HG02642 (cell line): Measurements from ENCODE around the gene FOLR2.
"Not testable (repeated sequence)": the region's sequence is repeated elsewhere in the genome, so short reads cannot be mapped to it uniquely, and the experiment has no call there.

ENCODE experiments used
- ATAC-seq: cut with Tn5 transposase; IDR thresholded peaks from one replicate; pipeline ENCODE4 v1.9.1; 2021; ENCODE audit warnings: mild to moderate bottlenecking; ENCODE audit not compliant: unreplicated experiment, poor library complexity

Gene FOLR2

GRCh38 chr11:72216638-72217037, at the start of gene FOLR2:
Gene FOLR2, plus strand, starts transcription at chr11:72216794. Its CDS starts 1,791 bp downstream, at chr11:72218585.
- ATAC-seq = no peak

DNA sequence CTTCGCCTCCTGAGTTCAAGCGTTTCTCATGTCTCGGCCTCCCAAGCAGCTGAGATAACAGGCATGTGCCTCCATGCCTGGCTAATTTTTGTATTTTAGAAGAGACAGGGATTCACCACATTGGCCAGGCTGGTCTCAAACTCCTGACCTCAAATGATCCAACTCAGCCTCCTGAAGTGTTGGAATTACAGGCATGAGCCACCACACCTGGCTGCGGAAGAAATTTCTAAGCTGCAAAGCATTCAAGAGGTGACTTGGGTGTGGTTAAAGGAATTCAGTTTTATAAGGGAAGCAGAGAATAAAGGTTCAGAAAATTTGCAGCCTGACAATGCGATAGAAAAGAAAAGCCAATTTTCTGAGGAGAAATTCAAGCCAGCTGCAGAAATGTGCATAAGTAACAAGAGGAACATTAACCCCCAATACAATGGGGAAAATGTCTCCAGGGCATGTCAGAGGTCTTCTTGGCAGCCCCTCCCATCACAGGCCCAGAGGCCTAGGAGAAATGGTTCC, 47.5 kb upstream of the FOLR2 start:
- not testable (repeated sequence) for ATAC-seq

DNA sequence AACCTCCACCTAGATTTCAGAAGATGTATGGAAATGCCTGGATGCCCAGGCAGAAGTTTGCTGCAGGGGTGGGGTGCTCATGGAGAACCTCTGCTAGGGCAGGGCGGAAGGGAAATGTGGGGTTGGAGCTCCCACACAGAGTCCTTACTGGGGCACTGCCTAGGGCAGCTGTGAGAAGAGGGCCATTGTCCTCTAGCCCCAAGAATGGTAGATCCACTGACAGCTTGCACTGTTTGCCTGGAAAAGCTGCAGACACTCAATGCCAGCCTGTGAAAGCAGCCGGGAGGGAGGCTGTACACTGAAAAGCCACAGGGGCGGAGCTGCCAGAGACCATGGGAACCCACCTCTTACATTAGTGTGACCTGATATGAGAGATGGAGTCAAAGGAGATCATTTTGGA, 46.8 kb upstream of the FOLR2 start:
- not testable (repeated sequence) for ATAC-seq

DNA sequence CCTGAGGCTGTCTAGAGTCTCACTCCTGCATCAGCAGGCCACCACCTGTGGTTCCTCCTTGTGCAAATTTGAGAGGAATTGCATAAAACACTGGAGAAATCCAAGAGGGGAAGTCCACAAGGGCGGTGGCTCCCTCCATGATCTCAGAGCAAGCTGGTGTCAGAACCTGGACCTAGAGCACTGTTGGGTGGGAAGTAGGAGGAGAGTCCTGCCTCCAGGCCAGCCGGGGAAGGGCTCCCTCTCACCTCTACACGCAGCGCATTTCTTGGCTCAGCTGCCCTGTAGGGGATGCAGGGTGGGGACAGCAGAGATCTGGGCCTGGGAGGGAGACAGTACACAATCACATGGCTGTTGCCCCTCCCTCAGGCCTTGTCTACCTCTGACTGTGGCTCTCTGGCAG, 44.6 kb upstream of the FOLR2 start:
- not testable (repeated sequence) for ATAC-seq

- ATAC-seq = no peak
These were observed 43.3 kb upstream of the FOLR2 start for GRCh38 chr11:72173291-72173690.

DNA sequence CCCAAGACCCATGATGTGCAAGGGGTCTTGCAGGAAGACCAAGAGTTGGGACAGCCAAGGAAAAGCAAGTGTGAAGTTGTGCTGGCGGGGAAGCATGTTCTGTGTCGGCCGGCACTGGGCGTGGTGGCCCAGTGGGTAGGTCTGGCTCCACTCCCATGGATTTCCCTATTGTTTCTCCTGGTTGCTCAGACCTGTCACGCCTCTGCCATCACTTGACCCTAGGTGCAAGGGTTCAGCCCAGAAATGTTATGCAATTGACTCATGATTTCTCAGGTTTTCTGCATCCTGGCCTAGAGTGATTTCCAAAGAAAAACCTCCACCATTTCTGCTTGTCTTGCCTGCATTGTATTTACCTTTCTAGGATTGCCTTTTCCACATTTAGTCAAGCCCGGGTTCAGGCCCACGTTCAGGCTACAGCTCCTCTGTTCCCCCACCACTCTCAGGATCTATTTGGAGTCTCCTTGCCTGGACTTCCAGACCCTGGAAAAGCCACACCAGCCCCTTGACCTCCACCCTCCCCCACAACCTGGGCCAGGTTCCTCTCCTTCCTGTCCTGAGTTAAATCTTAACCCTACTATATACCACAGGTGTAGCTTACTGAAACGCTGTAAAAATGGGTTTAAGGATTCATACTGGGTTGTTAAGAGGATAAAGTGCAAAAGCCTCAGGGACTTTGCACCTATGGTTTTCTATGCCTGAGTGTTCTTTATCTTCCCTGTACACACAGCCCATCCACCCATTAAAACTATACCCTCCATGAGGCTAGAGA, 42.1 kb upstream of the FOLR2 start:
- no peak for ATAC-seq

GRCh38 chr11:72177656-72178055, 38.9 kb upstream of the FOLR2 start:
- ATAC-seq = no peak

- no peak for ATAC-seq
These were observed 37.4 kb upstream of the FOLR2 start for GRCh38 chr11:72179049-72179803.

GRCh38 chr11:72179804-72180396, 36.7 kb upstream of the FOLR2 start:
- no peak for ATAC-seq

DNA sequence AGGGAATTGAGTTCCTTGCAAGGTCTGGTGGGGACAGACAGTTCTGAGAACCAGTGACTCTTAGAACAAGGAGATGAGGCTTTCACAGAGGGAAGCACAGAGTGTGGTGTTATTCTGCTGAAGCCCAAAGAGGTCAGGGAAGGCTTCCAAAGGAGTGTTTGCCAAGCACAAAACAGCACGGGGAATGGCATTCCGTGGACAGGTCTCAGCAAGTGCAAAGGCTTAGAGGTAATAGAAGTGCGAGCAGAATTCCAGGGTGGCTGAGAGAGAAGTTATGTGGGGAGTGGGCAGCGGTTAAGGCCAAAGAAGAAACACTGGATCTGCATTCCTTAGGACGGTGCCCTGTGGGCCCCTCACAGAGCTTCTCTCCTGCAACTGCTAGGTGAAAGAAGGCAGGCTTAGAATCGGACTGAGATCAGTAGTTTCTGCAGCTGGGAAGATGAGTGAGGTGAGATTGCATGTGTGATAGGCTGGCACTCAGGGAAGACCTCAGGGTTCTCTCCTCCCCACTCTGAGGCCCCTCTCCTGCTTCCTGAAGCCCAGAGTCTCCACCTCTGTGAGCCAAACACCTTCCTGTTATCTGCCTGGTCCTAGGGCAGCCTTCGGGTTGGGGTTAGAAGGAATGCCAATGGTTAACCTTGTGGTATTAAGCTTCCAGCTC, 35.6 kb upstream of the FOLR2 start:
- not testable (repeated sequence) for ATAC-seq

DNA sequence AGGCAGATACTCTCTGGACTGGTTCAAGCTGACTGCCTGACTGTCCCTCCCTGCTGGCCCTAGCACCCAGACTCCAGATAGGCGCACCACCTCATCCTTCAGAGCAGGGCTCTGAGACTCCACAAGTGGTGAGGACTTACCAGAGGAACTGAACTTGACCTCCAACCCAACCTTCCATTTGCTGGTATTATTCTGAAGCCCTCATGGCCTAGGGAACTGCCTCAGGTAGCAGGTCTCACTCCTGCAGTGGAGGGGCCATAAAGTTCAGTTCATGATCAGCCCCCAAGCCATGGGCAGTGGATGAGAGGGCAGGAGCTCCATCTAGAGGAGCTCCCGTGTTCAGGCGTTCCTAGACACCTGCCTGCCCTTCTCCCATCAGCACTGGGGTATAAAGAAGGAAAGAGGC, 35.0 kb upstream of the FOLR2 start:
- ATAC-seq = not testable (repeated sequence)

DNA sequence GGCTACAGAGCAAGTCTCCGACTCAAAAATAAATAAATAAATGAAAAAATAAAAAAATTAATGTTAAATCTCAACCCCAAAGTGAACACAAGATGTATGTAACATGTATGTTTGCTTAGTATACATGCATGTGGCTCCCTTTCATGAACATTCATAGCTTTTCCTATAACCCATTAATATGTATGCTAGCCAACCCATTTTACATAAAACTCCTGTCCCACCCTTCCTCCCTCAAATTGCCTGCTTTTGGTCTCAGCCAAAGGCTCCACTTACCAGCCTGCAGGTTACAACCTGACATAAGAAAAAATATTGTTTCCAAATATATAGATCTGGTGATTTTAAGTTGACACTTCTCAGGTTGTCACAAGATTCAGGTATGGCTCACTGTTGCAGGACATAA, 28.3 kb upstream of the FOLR2 start:
- no peak for ATAC-seq

- no peak for ATAC-seq
These were observed 26.9 kb upstream of the FOLR2 start for GRCh38 chr11:72189455-72190250.

GRCh38 chr11:72190631-72191071, 25.9 kb upstream of the FOLR2 start:
- ATAC-seq = no peak

DNA sequence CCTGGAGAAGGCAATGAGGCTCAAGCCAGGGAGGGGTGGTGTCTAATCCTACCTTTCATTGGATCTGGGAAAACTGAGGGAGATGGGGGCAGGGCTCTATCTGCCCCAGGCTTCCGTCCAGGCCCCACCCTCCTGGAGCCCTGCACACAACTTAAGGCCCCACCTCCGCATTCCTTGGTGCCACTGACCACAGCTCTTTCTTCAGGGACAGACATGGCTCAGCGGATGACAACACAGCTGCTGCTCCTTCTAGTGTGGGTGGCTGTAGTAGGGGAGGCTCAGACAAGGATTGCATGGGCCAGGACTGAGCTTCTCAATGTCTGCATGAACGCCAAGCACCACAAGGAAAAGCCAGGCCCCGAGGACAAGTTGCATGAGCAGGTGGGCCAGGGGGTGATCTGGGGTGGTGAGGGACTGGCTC, 24.6 kb upstream of the FOLR2 start, which contains the start of gene FOLR1:
TSS of gene FOLR1 (plus strand) at position 180 of the 421 bp plus-strand sequence. CDS start at position 214, 34 bp downstream.
- ATAC-seq = no peak

GRCh38 chr11:72195518-72196270, 20.9 kb upstream of the FOLR2 start:
- no peak for ATAC-seq

GRCh38 chr11:72201445-72201844, 15.1 kb upstream of the FOLR2 start:
- ATAC-seq = not testable (repeated sequence)

DNA sequence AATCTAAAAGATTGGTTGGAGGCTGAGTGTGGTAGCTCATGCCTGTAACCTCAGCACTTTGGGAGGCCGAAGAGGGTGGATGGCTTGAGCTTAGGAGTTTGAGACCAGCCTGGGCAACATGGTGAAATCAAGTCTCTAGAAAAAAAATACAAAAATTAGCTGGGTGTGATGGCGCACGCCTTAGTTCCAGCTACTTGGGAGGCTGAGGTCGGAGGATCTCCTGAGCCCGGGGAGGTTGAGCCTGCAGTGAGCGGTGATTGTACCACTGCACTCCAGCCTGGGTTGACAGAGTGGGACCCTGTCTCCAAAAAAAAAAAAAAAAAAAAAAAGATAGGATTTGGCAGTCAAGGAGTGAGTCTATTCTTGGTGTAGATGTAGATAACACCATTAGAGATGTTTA, 14.0 kb upstream of the FOLR2 start:
- no peak for ATAC-seq

GRCh38 chr11:72203163-72203562, 13.4 kb upstream of the FOLR2 start:
- no peak for ATAC-seq
